Spleen (tissue), 11 donors: Measurements from ENCODE around the gene FHL2. TPM values are rescaled to one million over a fixed set of nuclear protein-coding genes. Genes with fewer than 3 reads are reported as not detected.

Source experiments
- DNase-seq: peaks from one replicate; pipeline ENCODE4 v3.0.0-alpha.2; 2020
- H3K27ac ChIP-seq, 8 donors: fragments of 200-600 bp; sonication (generic) in 7 of 8; 1 replicate in 4 of 8; 2 replicates in 4 of 8; pipeline versions ENCODE4 v1.5.0 to v1.8.0; 2016 to 2021; ENCODE audit warnings: inconsistent platforms in 4 of 8, mild to moderate bottlenecking in 4 of 8, moderate library complexity in 1 of 8
- H3K27me3 ChIP-seq, 7 donors: fragments of 200-600 bp; sonication (generic) in 6 of 7; replicated peaks in 1 of 7; 1 replicate in 4 of 7; 2 replicates in 3 of 7; pipeline versions ENCODE4 v1.5.0 to v1.8.0; 2016 to 2021; ENCODE audit warnings: inconsistent platforms in 3 of 7, mild to moderate bottlenecking in 1 of 7
- H3K36me3 ChIP-seq, 6 donors: fragments of 200-600 bp; sonication (generic) in 5 of 6; 1 replicate in 4 of 6; 2 replicates in 2 of 6; pipeline versions ENCODE4 v1.5.0 to v1.8.0; 2016 to 2021; ENCODE audit warnings: inconsistent platforms in 2 of 6
- H3K4me1 ChIP-seq, 6 donors: fragments of 200-600 bp; sonication (generic) in 5 of 6; 1 replicate in 3 of 6; 2 replicates in 3 of 6; pipeline versions ENCODE4 v1.5.0 to v1.8.0; 2016 to 2021; ENCODE audit warnings: inconsistent platforms in 3 of 6
- H3K4me3 ChIP-seq, 8 donors: fragments of 200-600 bp; sonication (generic) in 7 of 8; 1 replicate in 4 of 8; 2 replicates in 4 of 8; pipeline versions ENCODE4 v1.5.0 to v1.8.0; 2016 to 2021; ENCODE audit warnings: inconsistent platforms in 4 of 8, mild to moderate bottlenecking in 4 of 8, moderate library complexity in 2 of 8
- H3K9me3 ChIP-seq, 8 donors: fragments of 200-600 bp; sonication (generic) in 7 of 8; 1 replicate in 4 of 8; 2 replicates in 4 of 8; pipeline versions ENCODE4 v1.5.0 to v1.8.0; 2016 to 2021; ENCODE audit warnings: inconsistent platforms in 4 of 8
- POLR2A ChIP-seq, 3 donors: fragments of 450-650 bp; IDR thresholded peaks; one replicate each; pipeline ENCODE4 v1.5.1; 2017; ENCODE audit warnings: antibody characterized with exemption in 3 of 3, mild to moderate bottlenecking in 1 of 3
- POLR2AphosphoS5 ChIP-seq, 3 donors: sonication (generic); formaldehyde crosslinking; IDR thresholded peaks; one replicate each; pipeline ENCODE4 v1.5.1; 2017; ENCODE audit warnings: antibody characterized with exemption in 3 of 3
- WGBS, 5 donors: extraction: QIAGEN DNeasy Blood & Tissue Kit in 3 of 5; methylation state at CpG; one replicate each; pipeline versions ENCODE4 v1.1.5 to v1.1.7; 2013 to 2018; 5-methylcytosine and 5-hydroxymethylcytosine counted together
- intact Hi-C: fragments of 100-400 bp; cut with DNase I; formaldehyde crosslinking; loops from one replicate; pipeline ENCODE4 v1.15.0; 2023; ENCODE audit warnings: low total_unique reads
- polyA plus RNA-seq, 3 donors: library from polyadenylated mRNA; stranded (reverse); fragments of 200-250 nt; gene quantifications; one replicate each; pipeline ENCODE4 v1.2.1, GENCODE V29; 2013
- total RNA-seq, 7 donors: library from RNA; depleted of rRNA in 3 of 7; stranded (reverse); fragments of >200 nt in 3 of 7; fragmentation: NEBNext Ultra II Directional in 4 of 7; extraction: Animal tissue kit (Norgen Biotek cat#: 25700) in 4 of 7; gene quantifications; one replicate each; pipeline versions ENCODE4 v1.1.0 to v1.2.1, GENCODE V29; 2016 to 2021
- TF ChIP-seq, protein P1 (sequence below), 11 experiments: fragments of 200-600 bp in 7 of 11; fragments of 450-650 bp in 4 of 11; sonication (generic) in 4 of 11; IDR thresholded peaks in 8 of 11; conservative IDR thresholded peaks in 3 of 11; 1 replicate in 7 of 11; 2 replicates in 4 of 11; pipeline versions ENCODE4 v1.4.0 to v1.8.0; 2016 to 2021; ENCODE audit warnings: antibody characterized with exemption in 11 of 11, inconsistent platforms in 4 of 11, mild to moderate bottlenecking in 1 of 11
- donor health status: healthy with polysubstance abuse.
- donor health status: DM: no; HTN: no; CAD: no; lungs with moderate emphysema.
- donor health status: DM: no; HTN: no; CAD: no.
- donor health status: Bipolar disorder and iron deficiency.
- donor health status: healthy.
- donor health status: DM: no; HTN: no; CAD: no.
- donor health status: DM: yes; HTN: yes; CAD: no.

FHL2 gene
- total and polyA plus RNA-seq, 10 donors, result 6.8 to 27.4 (median 18.9) TPM

GRCh38 chr2:105365206-105365605, 33.6 kb downstream of the FHL2 start:
- intact Hi-C loops, result loop anchor here (5.0 kb wide), 1 partner anchor 157 kb away; no protein-coding TSS in a partner anchor
- 81 to 89% (median 85%) methylated on average over 3 of the region's 3 CpGs for WGBS, 5 donors
- no peaks in the 10 kb centered on the region for H3K9me3 ChIP-seq

GRCh38 chr2:105364436-105365139, 34.3 kb downstream of the FHL2 start:
- H3K27ac ChIP-seq, result no peak overlapping the region
- WGBS, 5 donors, result 78 to 91% (median 85%) methylated on average over 5 of the region's 5 CpGs
- no peak overlapping the region for H3K4me3 ChIP-seq
- H3K4me1 ChIP-seq, result peaks cover 0 to 13% (median under 1%) of the 10 kb centered on the region in 6 donors
- H3K9me3 ChIP-seq, result no peaks in the 10 kb centered on the region
- H3K27me3 ChIP-seq, result no peaks in the 10 kb centered on the region
- no peak for DNase-seq
- intact Hi-C loops, result loop anchor here (5.0 kb wide), 1 partner anchor 158 kb away; no protein-coding TSS in a partner anchor
- TF ChIP-seq POLR2A (IDR thresholded peaks at IDR 0.05), result no peak
- TF ChIP-seq, protein P1, sequence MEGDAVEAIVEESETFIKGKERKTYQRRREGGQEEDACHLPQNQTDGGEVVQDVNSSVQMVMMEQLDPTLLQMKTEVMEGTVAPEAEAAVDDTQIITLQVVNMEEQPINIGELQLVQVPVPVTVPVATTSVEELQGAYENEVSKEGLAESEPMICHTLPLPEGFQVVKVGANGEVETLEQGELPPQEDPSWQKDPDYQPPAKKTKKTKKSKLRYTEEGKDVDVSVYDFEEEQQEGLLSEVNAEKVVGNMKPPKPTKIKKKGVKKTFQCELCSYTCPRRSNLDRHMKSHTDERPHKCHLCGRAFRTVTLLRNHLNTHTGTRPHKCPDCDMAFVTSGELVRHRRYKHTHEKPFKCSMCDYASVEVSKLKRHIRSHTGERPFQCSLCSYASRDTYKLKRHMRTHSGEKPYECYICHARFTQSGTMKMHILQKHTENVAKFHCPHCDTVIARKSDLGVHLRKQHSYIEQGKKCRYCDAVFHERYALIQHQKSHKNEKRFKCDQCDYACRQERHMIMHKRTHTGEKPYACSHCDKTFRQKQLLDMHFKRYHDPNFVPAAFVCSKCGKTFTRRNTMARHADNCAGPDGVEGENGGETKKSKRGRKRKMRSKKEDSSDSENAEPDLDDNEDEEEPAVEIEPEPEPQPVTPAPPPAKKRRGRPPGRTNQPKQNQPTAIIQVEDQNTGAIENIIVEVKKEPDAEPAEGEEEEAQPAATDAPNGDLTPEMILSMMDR (IDR thresholded peaks at IDR 0.05 in 8 of 11, conservative IDR thresholded peaks at IDR 0.05 in 3 of 11), result no peak
- TF ChIP-seq POLR2AphosphoS5 (IDR thresholded peaks at IDR 0.05), result no peak
- H3K36me3 ChIP-seq, result peaks cover 0 to 67% (median 11%) of the 10 kb centered on the region in 6 donors

More at GRCh38 chr2:105365206-105365605, 33.6 kb downstream of the FHL2 start:
- no peak overlapping the region for H3K27ac ChIP-seq
- DNase-seq, result no peak
- no peak overlapping the region for H3K4me3 ChIP-seq
- peaks cover 0 to 61% (median 8%) of the 10 kb centered on the region in 6 donors for H3K36me3 ChIP-seq
- H3K27me3 ChIP-seq, result no peaks in the 10 kb centered on the region
- TF ChIP-seq POLR2AphosphoS5 (IDR thresholded peaks at IDR 0.05) (no peak), POLR2A (IDR thresholded peaks at IDR 0.05) (no peak)
- TF ChIP-seq, protein P1 (IDR thresholded peaks at IDR 0.05 in 8 of 11, conservative IDR thresholded peaks at IDR 0.05 in 3 of 11), result no peak
- H3K4me1 ChIP-seq, result peaks cover 0 to 19% (median 7%) of the 10 kb centered on the region in 6 donors

GRCh38 chr2:105362862-105363591, 35.8 kb downstream of the FHL2 start:
- intact Hi-C loops, result no loop called here
- no peak overlapping the region for H3K4me3 ChIP-seq
- no peak for DNase-seq
- H3K9me3 ChIP-seq, result peaks cover 0 to 4% (median 2%) of the 10 kb centered on the region in 8 donors
- H3K27ac ChIP-seq, result no peak overlapping the region
- peaks cover 0 to 11% (median 0%) of the 10 kb centered on the region in 6 donors for H3K4me1 ChIP-seq
- H3K36me3 ChIP-seq, result peaks cover 0 to 83% (median 19%) of the 10 kb centered on the region in 6 donors
- H3K27me3 ChIP-seq, result no peaks in the 10 kb centered on the region
- TF ChIP-seq POLR2A (IDR thresholded peaks at IDR 0.05) (no peak), POLR2AphosphoS5 (IDR thresholded peaks at IDR 0.05) (peak in 2 of 3 donors; percentile 31 to 48)
- TF ChIP-seq, protein P1 (IDR thresholded peaks at IDR 0.05 in 8 of 11, conservative IDR thresholded peaks at IDR 0.05 in 3 of 11), result no peak
- 31 to 53% (median 36%) methylated on average over 7 to 15 of the region's 15 CpGs for WGBS, 5 donors
